WTC11 (cell line): Measurements from ENCODE around the gene NONO. TPM values are rescaled to one million over a fixed set of nuclear protein-coding genes. Genes with fewer than 3 reads are reported as not detected.
"Not testable (repeated sequence)": the region's sequence is repeated elsewhere in the genome, so short reads cannot be mapped to it uniquely, and the experiment has no call there.

Source experiments
- ATAC-seq: fragments of 200-7000 bp; cut with Tn5 transposase; 2 replicates; pipeline ENCODE4 v1.10.0; 2021; ENCODE audit warnings: mild to moderate bottlenecking, moderate library complexity
- CTCF ChIA-PET: fragments of 300-600 bp; sonication (Branson Sonifier 250); formaldehyde crosslinking; loops from one replicate; lab custom pipeline; 2021; ENCODE audit warnings: antibody characterized with exemption; lab: Charles Lee
- POLR2A ChIA-PET: fragments of 350-600 bp; sonication (Branson Sonifier 250); formaldehyde crosslinking; loops from one replicate; lab custom pipeline; 2021; ENCODE audit warnings: antibody characterized with exemption; lab: Charles Lee
- DNase-seq: peaks from one replicate; pipeline ENCODE4 v3.0.0; 2021; ENCODE audit warnings: low spot score
- H3K27ac Mint-ChIP-seq: 2 replicates; pipeline ENCODE4 v1.8.0; 2021; ENCODE audit warnings: mixed read lengths
- H3K27me3 Mint-ChIP-seq: 2 replicates; pipeline ENCODE4 v1.8.0; 2021; ENCODE audit warnings: low read depth, mild to moderate bottlenecking, moderate library complexity, mixed read lengths
- H3K36me3 Mint-ChIP-seq: 2 replicates; pipeline ENCODE4 v1.8.0; 2021; ENCODE audit warnings: mixed read lengths
- H3K4me1 Mint-ChIP-seq: 2 replicates; pipeline ENCODE4 v1.8.0; 2022; ENCODE audit warnings: mixed read lengths
- H3K4me3 Mint-ChIP-seq: 2 replicates; pipeline ENCODE4 v1.8.0; 2021; ENCODE audit warnings: mild to moderate bottlenecking, moderate library complexity, mixed read lengths
- H3K9me3 Mint-ChIP-seq: 2 replicates; pipeline ENCODE4 v1.8.0; 2021; ENCODE audit warnings: mixed read lengths
- AR ChIP-seq: fragments of 250-450 bp; sonication (Bioruptor Pico); IDR thresholded peaks from 2 replicates; pipeline ENCODE4 v1.9.0; 2021; ENCODE audit warnings: mild to moderate bottlenecking
- ELF4 ChIP-seq: sonication (generic); formaldehyde crosslinking; IDR thresholded peaks from 2 replicates; pipeline ENCODE4 v1.8.1; 2022; ENCODE audit warnings: low read depth, mild to moderate bottlenecking, moderate library complexity, missing genetic modification reagents
- OVOL2 ChIP-seq: fragments of 250-450 bp; sonication (Bioruptor Pico); IDR thresholded peaks from 2 replicates; pipeline ENCODE4 v1.9.0; 2021; ENCODE audit warnings: mild to moderate bottlenecking, borderline replicate concordance
- PRDM15 ChIP-seq: sonication (generic); formaldehyde crosslinking; IDR thresholded peaks from 2 replicates; pipeline ENCODE4 v1.8.0; 2022; ENCODE audit warnings: missing genetic modification reagents
- SOX15 ChIP-seq: fragments of 250-450 bp; sonication (Bioruptor Pico); IDR thresholded peaks from 2 replicates; pipeline ENCODE4 v1.9.0; 2021; ENCODE audit warnings: mild to moderate bottlenecking
- TEAD4 ChIP-seq: sonication (generic); formaldehyde crosslinking; IDR thresholded peaks from 2 replicates; pipeline ENCODE4 v1.8.0; 2022; ENCODE audit warnings: mild to moderate bottlenecking, missing genetic modification reagents
- USF2 ChIP-seq: sonication (generic); formaldehyde crosslinking; IDR thresholded peaks from 2 replicates; pipeline ENCODE4 v1.8.1; 2023; ENCODE audit warnings: mild to moderate bottlenecking, missing genetic modification reagents, moderate library complexity
- ZNF138 ChIP-seq: sonication (generic); formaldehyde crosslinking; conservative IDR thresholded peaks from 2 replicates; pipeline ENCODE4 v1.8.1; 2022; ENCODE audit warnings: mild to moderate bottlenecking, moderate library complexity, missing genetic modification reagents
- ZNF512 ChIP-seq: sonication (generic); formaldehyde crosslinking; IDR thresholded peaks from 2 replicates; pipeline ENCODE4 v1.8.1; 2022; ENCODE audit warnings: missing genetic modification reagents, borderline replicate concordance
- total RNA-seq: library from RNA; stranded (reverse); gene quantifications from 3 replicates; pipeline ENCODE4 v1.2.3, GENCODE V29; 2021

NONO gene
- total RNA-seq, 1 experiment from 2014 or later = 706 TPM

GRCh38 chrX:71256856-71257255 is 26.6 kb upstream of the NONO start (continued):
- TF ChIP-seq ZNF512 (CRISPR knock-in tag) = no peak

- ATAC-seq, H3K9me3 Mint-ChIP-seq, H3K4me3 Mint-ChIP-seq, H3K27me3 Mint-ChIP-seq, H3K27ac Mint-ChIP-seq, DNase-seq, H3K4me1 Mint-ChIP-seq, POLR2A ChIA-PET, CTCF ChIA-PET: not testable (repeated sequence)
- H3K36me3 Mint-ChIP-seq = peaks cover 15% of the 10 kb centered on the region
Measured at GRCh38 chrX:71268624-71269023, 14.8 kb upstream of the NONO start.

GRCh38 chrX:71269801-71270395 is 13.5 kb upstream of the NONO start:
- ChIA-PET CTCF (no interaction called here), POLR2A (no interaction called here)
- DNase-seq (no peak), ATAC-seq (no peak)
- H3K36me3 Mint-ChIP-seq = peaks cover 10% of the 10 kb centered on the region
- H3K27me3 Mint-ChIP-seq = no peaks in the 10 kb centered on the region
- no peak overlapping the region for H3K4me3 Mint-ChIP-seq
- H3K9me3 Mint-ChIP-seq = peaks cover 2% of the 10 kb centered on the region; the same call in 1 of the 2 replicates
- no peaks in the 10 kb centered on the region for H3K4me1 Mint-ChIP-seq
- TF ChIP-seq ZNF138 = no peak
- TF ChIP-seq ELF4 (CRISPR knock-in tag) = no peak
- no peak for TF ChIP-seq OVOL2 (CRISPR knock-in tag)
- TF ChIP-seq PRDM15 (CRISPR knock-in tag) = no peak
- TF ChIP-seq USF2 (CRISPR knock-in tag) = no peak
- TF ChIP-seq TEAD4 (CRISPR knock-in tag) = no peak
- no peak for TF ChIP-seq SOX15 (CRISPR knock-in tag)
- TF ChIP-seq AR (CRISPR knock-in tag) = no peak
- H3K27ac Mint-ChIP-seq = no peak overlapping the region

GRCh38 chrX:71272313-71272712 is 11.1 kb upstream of the NONO start:
- H3K4me3 Mint-ChIP-seq, CTCF ChIA-PET, H3K4me1 Mint-ChIP-seq, H3K36me3 Mint-ChIP-seq, DNase-seq, H3K9me3 Mint-ChIP-seq, H3K27me3 Mint-ChIP-seq, ATAC-seq, H3K27ac Mint-ChIP-seq, POLR2A ChIA-PET: not testable (repeated sequence)

- H3K9me3 Mint-ChIP-seq, H3K27me3 Mint-ChIP-seq, ATAC-seq, POLR2A ChIA-PET, H3K4me3 Mint-ChIP-seq, H3K27ac Mint-ChIP-seq, DNase-seq, CTCF ChIA-PET: not testable (repeated sequence)
- Mint-ChIP-seq H3K36me3 (peaks cover 21% of the 10 kb centered on the region), H3K4me1 (peaks cover 12% of the 10 kb centered on the region)
Measured at GRCh38 chrX:71281300-71281699, 2.1 kb upstream of the NONO start.
